Right lobe of liver (tissue), 6 donors: Measurements from ENCODE around the gene ANKEF1. TPM values are rescaled to one million over a fixed set of nuclear protein-coding genes. Genes with fewer than 3 reads are reported as not detected.
A peak's percentile ranks its signal among the peaks of the same experiment; 100 is the strongest.

ENCODE experiments used
- ATAC-seq, 4 donors: fragments of 200-7000 bp; cut with Tn5 transposase; one replicate each; pipeline ENCODE4 v1.9.1; 2020; ENCODE audit warnings: mild to moderate bottlenecking in 4 of 4, moderate library complexity in 4 of 4
- DNase-seq, 3 donors: peaks; one replicate each; pipeline ENCODE4 v3.0.0-alpha.2; 2020
- H3K27ac ChIP-seq, 3 donors: fragments of 200-600 bp; one replicate each; pipeline ENCODE4 v1.8.0; 2022
- H3K27me3 ChIP-seq, 2 donors: fragments of 200-600 bp; one replicate each; pipeline ENCODE4 v1.8.0; 2022
- H3K36me3 ChIP-seq, 4 donors: fragments of 200-600 bp; sonication (generic) in 1 of 4; one replicate each; pipeline versions ENCODE4 v1.5.1 to v1.8.0; 2017 to 2022; ENCODE audit warnings: control low read depth in 1 of 4
- H3K4me1 ChIP-seq, 4 donors: fragments of 200-600 bp; sonication (generic) in 1 of 4; one replicate each; pipeline versions ENCODE4 v1.5.1 to v1.8.0; 2017 to 2022; ENCODE audit warnings: control low read depth in 1 of 4
- H3K4me3 ChIP-seq, 3 donors: fragments of 200-600 bp; one replicate each; pipeline ENCODE4 v1.8.0; 2022
- H3K9me3 ChIP-seq, 4 donors: fragments of 200-600 bp; sonication (generic) in 1 of 4; one replicate each; pipeline versions ENCODE4 v1.5.1 to v1.8.0; 2017 to 2022; ENCODE audit warnings: control low read depth in 1 of 4
- POLR2A ChIP-seq: fragments of 450-650 bp; IDR thresholded peaks from one replicate; pipeline ENCODE4 v1.6.1; 2017; ENCODE audit warnings: antibody characterized with exemption, mild to moderate bottlenecking
- WGBS: methylation state at CpG from one replicate; pipeline ENCODE4 v1.1.6; 2018; ENCODE audit warnings: low coverage, low lambda C conversion rate; ENCODE audit not compliant: insufficient coverage; ENCODE audit errors: missing lambda C conversion rate; 5-methylcytosine and 5-hydroxymethylcytosine counted together
- intact Hi-C, 2 donors: fragments of 100-400 bp; cut with DNase I; formaldehyde crosslinking; loops; one replicate each; pipeline versions ENCODE4 v1.11.2 to v1.14.1; 2022
- total RNA-seq, 6 experiments: library from RNA; depleted of rRNA in 2 of 6; stranded (reverse); fragments of >200 nt in 2 of 6; fragmentation: NEBNext Ultra II Directional in 3 of 6; extraction: Animal tissue kit (Norgen Biotek cat#: 25700) in 3 of 6; gene quantifications; one replicate each; pipeline versions ENCODE4 v1.1.0 to v1.2.4, GENCODE V29; 2016 to 2023
- TF ChIP-seq, protein P1 (sequence below), 4 donors: fragments of 200-600 bp in 3 of 4; fragments of 450-650 bp in 1 of 4; IDR thresholded peaks; one replicate each; pipeline versions ENCODE4 v1.5.1 to v1.8.0; 2016 to 2022; ENCODE audit warnings: antibody characterized with exemption in 4 of 4, mild to moderate bottlenecking in 2 of 4
- donor health status: DM: no; HTN: yes; CAD: no.
- donor health status: DM: no; HTN: no; CAD: no.
- donor health status: DM: no; HTN: no; CAD: no.
- donor health status: DM: no; HTN: yes; CAD: no.
- donor health status: DM: no; HTN: yes; CAD: no.

Gene ANKEF1
- total RNA-seq, 6 experiments from 2014 or later, result 3.9 to 9.2 (median 5.1) TPM

DNA sequence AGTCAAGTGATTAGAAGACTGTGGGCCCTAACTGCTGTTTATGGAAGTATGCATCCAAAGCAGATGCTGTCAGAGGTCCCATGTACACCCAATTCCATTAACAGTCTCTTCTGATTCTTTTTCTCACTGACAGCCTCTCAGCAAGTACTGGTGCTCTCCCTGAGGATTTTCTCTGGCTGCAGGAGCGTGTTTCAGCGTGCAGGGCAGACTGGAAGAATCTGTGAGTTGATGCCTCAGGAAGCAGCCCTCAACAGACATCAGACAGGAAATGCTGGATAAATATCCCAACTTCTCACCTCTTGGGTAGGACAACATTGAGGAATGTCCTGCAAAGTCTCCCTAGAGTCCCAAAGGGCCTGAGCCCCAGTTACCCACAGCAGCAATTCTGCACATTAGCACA lies 40.8 kb downstream of the ANKEF1 start:
- H3K36me3 ChIP-seq, result no peaks in the 10 kb centered on the region
- no peaks in the 10 kb centered on the region for H3K9me3 ChIP-seq
- ATAC-seq (no peak), DNase-seq (no peak)
- no CpG with 5 or more reads among the region's 2 CpGs for WGBS
- H3K4me1 ChIP-seq, result no peaks in the 10 kb centered on the region
- H3K27ac ChIP-seq, result no peak overlapping the region
- intact Hi-C loops, result no loop called here
- no peaks in the 10 kb centered on the region for H3K27me3 ChIP-seq
- TF ChIP-seq, protein P1, sequence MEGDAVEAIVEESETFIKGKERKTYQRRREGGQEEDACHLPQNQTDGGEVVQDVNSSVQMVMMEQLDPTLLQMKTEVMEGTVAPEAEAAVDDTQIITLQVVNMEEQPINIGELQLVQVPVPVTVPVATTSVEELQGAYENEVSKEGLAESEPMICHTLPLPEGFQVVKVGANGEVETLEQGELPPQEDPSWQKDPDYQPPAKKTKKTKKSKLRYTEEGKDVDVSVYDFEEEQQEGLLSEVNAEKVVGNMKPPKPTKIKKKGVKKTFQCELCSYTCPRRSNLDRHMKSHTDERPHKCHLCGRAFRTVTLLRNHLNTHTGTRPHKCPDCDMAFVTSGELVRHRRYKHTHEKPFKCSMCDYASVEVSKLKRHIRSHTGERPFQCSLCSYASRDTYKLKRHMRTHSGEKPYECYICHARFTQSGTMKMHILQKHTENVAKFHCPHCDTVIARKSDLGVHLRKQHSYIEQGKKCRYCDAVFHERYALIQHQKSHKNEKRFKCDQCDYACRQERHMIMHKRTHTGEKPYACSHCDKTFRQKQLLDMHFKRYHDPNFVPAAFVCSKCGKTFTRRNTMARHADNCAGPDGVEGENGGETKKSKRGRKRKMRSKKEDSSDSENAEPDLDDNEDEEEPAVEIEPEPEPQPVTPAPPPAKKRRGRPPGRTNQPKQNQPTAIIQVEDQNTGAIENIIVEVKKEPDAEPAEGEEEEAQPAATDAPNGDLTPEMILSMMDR (IDR thresholded peaks at IDR 0.05), result no peak
- TF ChIP-seq POLR2A, result no peak
- no peak overlapping the region for H3K4me3 ChIP-seq

GRCh38 chr20:10076126-10077080 lies 41.6 kb downstream of the ANKEF1 start:
- TF ChIP-seq POLR2A, result no peak
- TF ChIP-seq, protein P1 (IDR thresholded peaks at IDR 0.05), result no peak
- Histone ChIP-seq H3K27me3 (no peaks in the 10 kb centered on the region), H3K27ac (no peak overlapping the region), H3K9me3 (no peaks in the 10 kb centered on the region), H3K36me3 (no peaks in the 10 kb centered on the region), H3K4me1 (no peaks in the 10 kb centered on the region), H3K4me3 (no peak overlapping the region)
- no peak for ATAC-seq
- intact Hi-C loops, result no loop called here
- 47% methylated on average over 5 of the region's 5 CpGs for WGBS
- DNase-seq, result no peak

GRCh38 chr20:10077081-10077471 lies 42.3 kb downstream of the ANKEF1 start:
- Histone ChIP-seq H3K27me3 (no peaks in the 10 kb centered on the region), H3K27ac (no peak overlapping the region), H3K4me3 (no peak overlapping the region), H3K36me3 (no peaks in the 10 kb centered on the region), H3K9me3 (no peaks in the 10 kb centered on the region), H3K4me1 (no peaks in the 10 kb centered on the region)
- ATAC-seq, result no peak
- no peak for DNase-seq
- intact Hi-C loops, result no loop called here
- 40% methylated on average over 4 of the region's 4 CpGs for WGBS
- no peak for TF ChIP-seq POLR2A
- TF ChIP-seq, protein P1 (IDR thresholded peaks at IDR 0.05), result peak in 2 of 4 donors; percentile 18 to 24

- intact Hi-C loops, result no loop called here
- no peak for DNase-seq
- Histone ChIP-seq H3K27me3 (no peaks in the 10 kb centered on the region), H3K36me3 (no peaks in the 10 kb centered on the region), H3K9me3 (no peaks in the 10 kb centered on the region), H3K4me3 (no peak overlapping the region), H3K27ac (no peak overlapping the region), H3K4me1 (no peaks in the 10 kb centered on the region)
- no peak for TF ChIP-seq POLR2A
- TF ChIP-seq, protein P1 (IDR thresholded peaks at IDR 0.05), result no peak
- 67% methylated on average over 2 of the region's 2 CpGs for WGBS
- ATAC-seq, result no peak
Observed at GRCh38 chr20:10077886-10078285, 43.1 kb downstream of the ANKEF1 start.
